UCSD-AML1 (cell line): ENCODE measurements around the gene BTG1.
"Not testable (repeated sequence)": the region's sequence is repeated elsewhere in the genome, so short reads cannot be mapped to it uniquely, and the experiment has no call there.

Source experiments
- DNase-seq: peaks from one replicate; lab custom pipeline; 2025; ENCODE audit not compliant: unreplicated experiment; lab: John Stamatoyannopoulos, UW

The BTG1 gene

DNA sequence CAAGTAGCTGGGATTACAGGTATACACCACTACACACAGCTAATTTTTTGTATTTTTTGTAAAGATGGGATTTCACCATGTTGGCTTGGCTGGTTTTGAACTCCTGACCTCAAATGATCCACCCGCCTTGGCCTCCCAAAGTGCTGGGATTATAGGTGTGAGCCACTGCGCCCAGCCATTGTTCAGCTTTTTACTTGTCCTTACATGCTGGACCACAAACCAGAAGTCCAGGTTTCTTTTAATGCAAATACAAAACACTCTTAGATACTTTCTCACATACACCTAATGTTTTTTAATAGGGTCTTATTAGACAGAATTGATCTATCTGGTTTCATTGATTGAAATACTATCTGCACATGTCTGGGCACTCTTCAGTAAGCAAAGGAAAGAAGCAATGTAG, 40.5 kb downstream of the BTG1 start:
- no peak for DNase-seq

DNA sequence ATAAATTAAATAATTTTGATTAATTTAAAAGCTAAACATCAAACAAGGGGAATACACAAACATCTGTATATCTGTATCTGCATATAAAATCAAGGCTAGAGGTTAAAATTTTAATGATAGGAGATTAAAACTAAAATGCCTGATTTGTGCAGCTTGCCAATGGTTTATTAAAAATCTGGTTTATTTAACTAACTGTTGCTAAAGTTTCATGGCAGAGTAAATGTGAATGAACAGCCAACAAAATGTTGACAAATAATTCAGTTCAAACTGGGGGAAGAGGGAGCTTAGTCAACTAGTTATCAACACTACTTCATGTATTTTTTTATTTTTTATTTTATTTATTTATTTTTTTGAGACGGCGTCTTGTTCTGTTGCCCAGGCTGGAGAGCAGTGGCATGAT, 43.0 kb downstream of the BTG1 start:
- no peak for DNase-seq

DNA sequence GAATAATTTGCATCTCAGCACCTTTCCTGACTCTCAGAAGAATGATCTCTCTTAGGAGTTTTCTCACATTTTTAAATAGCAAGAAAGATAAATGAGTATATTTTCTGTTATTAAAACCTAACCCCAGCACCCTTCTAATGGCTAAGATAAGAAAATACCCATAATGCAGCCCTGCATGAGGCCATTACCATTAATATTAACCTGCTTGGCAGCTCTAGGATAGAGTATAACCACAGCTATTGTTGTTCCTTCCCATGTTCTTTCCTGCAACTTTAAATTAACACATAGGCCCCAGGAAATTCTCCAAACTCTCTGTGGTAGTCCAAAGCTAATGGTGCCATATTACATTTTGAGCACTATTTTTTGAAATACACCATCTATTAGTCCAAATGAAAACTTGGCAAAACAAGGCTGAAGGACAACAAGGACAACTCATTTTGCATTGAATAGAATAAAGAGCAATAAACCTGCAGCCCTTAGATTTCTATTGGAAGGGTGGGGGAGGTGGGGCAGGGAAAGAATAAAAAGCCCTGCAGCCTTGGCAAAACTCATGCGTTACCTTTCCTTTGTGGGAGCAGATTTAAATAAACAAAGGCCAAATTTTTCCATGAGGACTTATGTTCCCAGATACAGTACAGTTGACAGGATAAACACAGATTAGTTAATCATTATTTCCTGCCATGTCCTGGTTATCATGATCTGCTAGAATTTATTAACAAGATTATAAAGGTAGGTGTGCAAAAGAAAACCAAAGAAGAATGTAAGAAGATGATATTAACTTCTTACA, 46.9 kb downstream of the BTG1 start:
- no peak for DNase-seq

DNA sequence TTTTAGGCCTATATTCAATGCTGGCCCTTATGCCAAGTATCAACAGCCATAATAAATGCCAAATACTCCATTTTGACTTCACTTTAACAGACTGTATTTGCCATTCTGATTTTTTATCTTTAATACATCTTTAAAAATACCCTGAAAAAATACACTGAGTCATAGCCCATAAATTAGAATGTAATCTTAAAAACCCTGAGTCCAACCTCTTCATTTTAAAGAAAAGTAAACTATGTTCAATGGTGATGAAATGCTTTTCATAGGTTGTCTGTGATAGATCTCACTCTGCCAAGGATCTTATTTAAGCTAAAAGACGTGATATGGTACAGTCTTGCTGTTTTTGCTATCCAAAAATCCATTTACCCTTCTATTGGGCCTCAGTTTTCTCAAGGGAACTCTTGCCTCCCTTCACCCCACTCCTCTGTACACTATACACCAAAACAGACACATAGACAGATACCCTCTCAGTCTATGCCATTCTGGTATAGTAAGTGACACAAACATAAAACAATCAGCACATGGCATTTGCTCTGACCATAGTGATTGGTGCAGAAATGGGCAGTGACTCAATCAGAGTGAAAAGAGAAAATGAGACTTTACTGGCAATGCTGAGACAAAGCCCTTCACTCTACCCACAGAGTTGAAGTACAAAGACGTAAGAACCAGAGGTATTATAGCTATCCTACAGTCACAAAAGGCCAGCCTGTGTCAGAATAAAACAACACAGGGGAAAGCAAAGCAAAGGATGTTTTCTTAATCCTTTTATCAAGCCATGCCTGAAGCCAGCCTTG, 49.1 kb downstream of the BTG1 start:
- DNase-seq: no peak

DNA sequence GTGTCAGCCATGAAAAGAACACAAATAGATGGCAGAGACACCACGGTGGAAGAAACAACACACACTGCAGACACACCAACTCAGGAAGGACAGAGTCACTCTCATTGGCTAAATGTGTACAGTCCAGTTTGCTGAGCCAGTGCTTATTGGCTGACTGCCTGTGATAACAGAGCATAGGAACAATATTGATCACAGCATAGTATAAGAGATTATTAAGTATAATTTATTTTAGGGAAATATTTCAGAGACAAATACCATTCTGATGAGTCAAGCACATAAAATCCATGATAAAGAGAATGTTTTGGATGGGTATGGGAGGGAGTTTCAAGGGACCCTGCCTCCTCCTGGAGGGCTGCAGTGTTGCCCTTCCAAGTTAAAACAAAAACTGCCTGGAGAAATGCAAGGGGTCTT, 50.9 kb downstream of the BTG1 start:
- no peak for DNase-seq

DNA sequence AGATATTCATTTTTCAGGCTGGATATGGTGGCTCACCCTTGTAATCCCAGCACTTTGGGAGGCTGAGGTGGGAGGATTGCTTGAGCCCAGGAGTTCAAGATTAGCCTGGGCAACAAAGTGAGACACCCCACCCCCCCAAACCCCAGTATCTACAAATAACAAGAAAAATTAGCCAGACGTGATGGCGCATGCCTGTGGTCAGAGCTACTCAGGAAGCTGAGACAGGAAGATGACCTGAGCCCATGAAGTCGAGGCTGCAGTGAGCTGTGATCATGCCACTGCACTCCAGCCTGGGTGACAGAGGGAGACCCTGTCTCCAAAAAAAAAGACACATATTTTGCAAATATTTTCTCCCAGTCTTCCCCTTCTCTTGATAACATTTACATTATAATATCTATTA, 51.3 kb downstream of the BTG1 start:
- DNase-seq: not testable (repeated sequence)
